Osteocyte (in vitro differentiated cells): ENCODE data around the gene MYEOV. TPM values are rescaled to one million over a fixed set of nuclear protein-coding genes. Genes with fewer than 3 reads are reported as not detected.

ENCODE experiments used
- DNase-seq: peaks from one replicate; pipeline ENCODE4 v3.0.0; 2021; ENCODE audit warnings: mixed read lengths; ENCODE audit not compliant: unreplicated experiment; ENCODE audit errors: extremely low spot score
- H3K27ac Mint-ChIP-seq: one replicate; pipeline ENCODE4 v1.8.0; 2021; ENCODE audit warnings: mild to moderate bottlenecking, mixed read lengths; ENCODE audit not compliant: unreplicated experiment
- H3K27me3 Mint-ChIP-seq: one replicate; pipeline ENCODE4 v1.8.0; 2021; ENCODE audit warnings: mixed read lengths; ENCODE audit not compliant: unreplicated experiment
- H3K36me3 Mint-ChIP-seq: one replicate; pipeline ENCODE4 v1.8.0; 2021; ENCODE audit warnings: mixed read lengths; ENCODE audit not compliant: unreplicated experiment
- H3K4me1 Mint-ChIP-seq: one replicate; pipeline ENCODE4 v1.8.0; 2021; ENCODE audit warnings: mixed read lengths; ENCODE audit not compliant: unreplicated experiment
- H3K4me3 Mint-ChIP-seq: one replicate; pipeline ENCODE4 v1.8.0; 2021; ENCODE audit warnings: mild to moderate bottlenecking, moderate library complexity, mixed read lengths; ENCODE audit not compliant: unreplicated experiment
- H3K9me3 Mint-ChIP-seq: one replicate; pipeline ENCODE4 v1.8.0; 2021; ENCODE audit warnings: mixed read lengths; ENCODE audit not compliant: unreplicated experiment
- total RNA-seq: library from RNA; stranded (reverse); gene quantifications from 2 replicates; pipeline ENCODE4 v1.2.1, GENCODE V29; 2021
- TF ChIP-seq, protein P1 (sequence below): fragments of 200-600 bp; sonication (generic); IDR thresholded peaks from 2 replicates; pipeline ENCODE4 v1.5.0; 2021; ENCODE audit warnings: antibody characterized with exemption, mild to moderate bottlenecking, moderate library complexity

The MYEOV gene
- total RNA-seq, 1 donor from 2014 or later, result 1.8 TPM

DNA sequence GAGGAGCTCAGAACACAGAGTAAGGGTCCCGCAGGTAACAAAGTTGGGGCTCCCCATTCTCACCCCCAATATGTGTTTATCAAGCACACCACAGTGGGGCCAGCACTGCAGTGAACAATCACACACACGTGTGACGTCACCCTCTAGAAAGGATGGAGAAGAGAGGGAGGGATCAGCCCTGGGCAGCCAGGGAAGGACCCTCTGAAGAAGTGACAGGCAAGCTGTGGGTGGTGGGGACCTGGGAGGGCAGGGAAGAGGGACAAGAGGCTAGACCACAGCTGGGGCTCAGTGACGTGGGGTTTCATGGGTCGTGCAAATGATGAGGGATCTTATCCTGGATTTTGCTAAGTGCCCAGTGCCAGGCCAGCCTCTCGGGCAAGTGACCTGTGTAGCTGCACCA lies 28.7 kb upstream of the MYEOV start:
- no peaks in the 10 kb centered on the region for H3K36me3 Mint-ChIP-seq
- H3K27ac Mint-ChIP-seq, result no peak overlapping the region
- no peaks in the 10 kb centered on the region for H3K9me3 Mint-ChIP-seq
- no peak overlapping the region for H3K4me3 Mint-ChIP-seq
- TF ChIP-seq, protein P1, sequence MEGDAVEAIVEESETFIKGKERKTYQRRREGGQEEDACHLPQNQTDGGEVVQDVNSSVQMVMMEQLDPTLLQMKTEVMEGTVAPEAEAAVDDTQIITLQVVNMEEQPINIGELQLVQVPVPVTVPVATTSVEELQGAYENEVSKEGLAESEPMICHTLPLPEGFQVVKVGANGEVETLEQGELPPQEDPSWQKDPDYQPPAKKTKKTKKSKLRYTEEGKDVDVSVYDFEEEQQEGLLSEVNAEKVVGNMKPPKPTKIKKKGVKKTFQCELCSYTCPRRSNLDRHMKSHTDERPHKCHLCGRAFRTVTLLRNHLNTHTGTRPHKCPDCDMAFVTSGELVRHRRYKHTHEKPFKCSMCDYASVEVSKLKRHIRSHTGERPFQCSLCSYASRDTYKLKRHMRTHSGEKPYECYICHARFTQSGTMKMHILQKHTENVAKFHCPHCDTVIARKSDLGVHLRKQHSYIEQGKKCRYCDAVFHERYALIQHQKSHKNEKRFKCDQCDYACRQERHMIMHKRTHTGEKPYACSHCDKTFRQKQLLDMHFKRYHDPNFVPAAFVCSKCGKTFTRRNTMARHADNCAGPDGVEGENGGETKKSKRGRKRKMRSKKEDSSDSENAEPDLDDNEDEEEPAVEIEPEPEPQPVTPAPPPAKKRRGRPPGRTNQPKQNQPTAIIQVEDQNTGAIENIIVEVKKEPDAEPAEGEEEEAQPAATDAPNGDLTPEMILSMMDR, result no peak
- no peak for DNase-seq
- H3K27me3 Mint-ChIP-seq, result peaks cover 3% of the 10 kb centered on the region
- peaks cover 2% of the 10 kb centered on the region for H3K4me1 Mint-ChIP-seq

DNA sequence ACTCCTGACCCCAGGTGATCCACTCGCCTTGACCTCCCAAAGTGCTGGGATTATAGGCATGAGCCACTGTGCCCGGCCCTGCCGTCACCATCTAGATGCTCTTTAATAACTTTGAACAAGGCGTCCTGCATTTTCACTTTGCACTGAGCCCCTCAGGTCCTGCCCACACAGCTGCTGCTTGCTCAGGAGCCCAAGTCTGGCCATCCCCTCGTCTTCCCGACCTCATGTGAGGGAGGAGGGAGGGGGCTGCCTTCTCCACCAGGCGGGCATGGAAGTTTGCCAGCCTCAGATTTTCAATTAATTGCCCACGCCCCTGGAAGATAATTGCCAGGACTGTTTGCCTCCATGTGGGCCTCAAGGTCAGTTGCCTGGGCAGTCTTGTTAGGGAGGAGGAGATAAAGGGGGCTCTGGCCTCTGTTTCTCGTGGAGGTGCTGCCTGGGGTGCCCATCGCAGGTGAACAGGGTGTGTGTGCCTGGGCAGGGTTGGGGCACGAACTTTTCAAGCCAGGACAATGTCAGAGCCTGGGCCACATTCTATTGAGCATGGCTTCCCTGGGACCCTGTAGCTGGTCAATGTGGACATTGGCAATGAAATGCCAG lies 27.9 kb upstream of the MYEOV start:
- no peak overlapping the region for H3K4me3 Mint-ChIP-seq
- TF ChIP-seq, protein P1, result no peak
- peaks cover 3% of the 10 kb centered on the region for H3K27me3 Mint-ChIP-seq
- DNase-seq, result no peak
- peaks cover 2% of the 10 kb centered on the region for H3K4me1 Mint-ChIP-seq
- H3K36me3 Mint-ChIP-seq, result no peaks in the 10 kb centered on the region
- H3K9me3 Mint-ChIP-seq, result no peaks in the 10 kb centered on the region
- no peak overlapping the region for H3K27ac Mint-ChIP-seq

- no peaks in the 10 kb centered on the region for H3K36me3 Mint-ChIP-seq
- DNase-seq, result no peak
- no peak overlapping the region for H3K27ac Mint-ChIP-seq
- H3K9me3 Mint-ChIP-seq, result no peaks in the 10 kb centered on the region
- TF ChIP-seq, protein P1, result no peak
- peaks cover 2% of the 10 kb centered on the region for H3K4me1 Mint-ChIP-seq
- peaks cover 8% of the 10 kb centered on the region for H3K27me3 Mint-ChIP-seq
- no peak overlapping the region for H3K4me3 Mint-ChIP-seq
These were observed 26.6 kb upstream of the MYEOV start for GRCh38 chr11:69267395-69267805.

DNA sequence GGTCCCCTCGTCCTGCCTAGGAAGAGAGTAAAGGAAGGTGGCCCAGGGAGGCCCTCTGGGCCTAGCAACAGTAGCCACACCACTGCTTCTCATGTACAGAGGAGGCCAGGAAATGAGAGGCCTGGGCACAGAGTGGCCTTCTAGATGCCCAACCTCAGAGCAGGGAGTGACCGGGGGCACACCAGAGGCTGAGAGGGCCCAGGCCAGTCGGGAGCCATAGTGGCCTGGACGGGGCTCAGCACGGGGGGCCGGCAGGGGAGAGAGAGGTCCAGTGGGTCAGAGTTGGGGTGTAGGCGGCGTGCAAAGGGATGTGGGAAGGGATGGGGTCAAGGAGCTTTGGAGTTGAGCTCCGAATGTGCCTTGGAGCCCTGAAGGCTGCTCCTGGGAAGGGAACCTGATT lies 25.0 kb upstream of the MYEOV start:
- no peak for DNase-seq
- H3K36me3 Mint-ChIP-seq, result no peaks in the 10 kb centered on the region
- peaks cover 5% of the 10 kb centered on the region for H3K27me3 Mint-ChIP-seq
- TF ChIP-seq, protein P1, result no peak
- H3K4me3 Mint-ChIP-seq, result no peak overlapping the region
- no peak overlapping the region for H3K27ac Mint-ChIP-seq
- no peaks in the 10 kb centered on the region for H3K9me3 Mint-ChIP-seq
- H3K4me1 Mint-ChIP-seq, result peaks cover under 1% of the 10 kb centered on the region

DNA sequence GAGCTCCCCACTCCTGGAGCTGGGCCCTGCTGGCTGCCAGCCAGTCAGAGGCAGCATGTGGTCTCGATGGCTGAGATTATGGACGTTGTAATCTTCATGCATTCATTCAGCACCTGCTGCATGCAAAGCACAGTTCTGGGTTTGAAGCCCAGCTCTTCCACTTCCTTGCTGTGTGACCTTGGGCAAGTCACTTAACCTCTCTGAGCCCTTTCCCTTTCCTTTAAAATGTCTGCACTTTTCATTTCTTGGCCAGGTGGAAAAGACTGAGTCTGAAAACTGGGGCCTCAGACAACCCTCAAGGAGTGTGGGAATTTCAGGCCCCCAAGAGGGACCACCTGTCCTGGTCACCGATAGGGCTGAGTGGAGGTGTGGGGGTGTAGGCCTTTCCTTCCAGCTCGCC lies 24.6 kb upstream of the MYEOV start:
- no peak for DNase-seq
- TF ChIP-seq, protein P1, result no peak
- Mint-ChIP-seq H3K36me3 (no peaks in the 10 kb centered on the region), H3K27ac (no peak overlapping the region), H3K9me3 (no peaks in the 10 kb centered on the region), H3K4me1 (no peaks in the 10 kb centered on the region), H3K4me3 (no peak overlapping the region), H3K27me3 (peaks cover 5% of the 10 kb centered on the region)
